ENCODE measurements around the gene KLF5.

GRCh38 chr13:73088332-73088935, 29.6 kb downstream of the KLF5 start:
- TF ChIP-seq, protein P1, sequence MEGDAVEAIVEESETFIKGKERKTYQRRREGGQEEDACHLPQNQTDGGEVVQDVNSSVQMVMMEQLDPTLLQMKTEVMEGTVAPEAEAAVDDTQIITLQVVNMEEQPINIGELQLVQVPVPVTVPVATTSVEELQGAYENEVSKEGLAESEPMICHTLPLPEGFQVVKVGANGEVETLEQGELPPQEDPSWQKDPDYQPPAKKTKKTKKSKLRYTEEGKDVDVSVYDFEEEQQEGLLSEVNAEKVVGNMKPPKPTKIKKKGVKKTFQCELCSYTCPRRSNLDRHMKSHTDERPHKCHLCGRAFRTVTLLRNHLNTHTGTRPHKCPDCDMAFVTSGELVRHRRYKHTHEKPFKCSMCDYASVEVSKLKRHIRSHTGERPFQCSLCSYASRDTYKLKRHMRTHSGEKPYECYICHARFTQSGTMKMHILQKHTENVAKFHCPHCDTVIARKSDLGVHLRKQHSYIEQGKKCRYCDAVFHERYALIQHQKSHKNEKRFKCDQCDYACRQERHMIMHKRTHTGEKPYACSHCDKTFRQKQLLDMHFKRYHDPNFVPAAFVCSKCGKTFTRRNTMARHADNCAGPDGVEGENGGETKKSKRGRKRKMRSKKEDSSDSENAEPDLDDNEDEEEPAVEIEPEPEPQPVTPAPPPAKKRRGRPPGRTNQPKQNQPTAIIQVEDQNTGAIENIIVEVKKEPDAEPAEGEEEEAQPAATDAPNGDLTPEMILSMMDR (IDR thresholded peaks at IDR 0.05), result no peak
- no peak for TF ChIP-seq POLR2A (IDR thresholded peaks at IDR 0.05)

Measured in ovary (tissue), 3 donors.